Measurements from ENCODE around the gene DAGLB. TPM values are rescaled to one million over a fixed set of nuclear protein-coding genes. Genes with fewer than 3 reads are reported as not detected.

Gene DAGLB
- total RNA-seq, 1 experiment from 2014 or later, result 29.5 TPM

- ChIA-PET CTCF (interaction anchor here (0.6 to 1.1 kb wide), 2 partner anchors 11 to 27 kb away, joined by 3 to 4 read pairs; no protein-coding TSS in a partner anchor), POLR2A (interaction anchor here (0.6 kb wide), 1 partner anchor 53 kb away, joined by 3 read pairs; no protein-coding TSS in a partner anchor)
- BruUV-seq (replicated peaks), result no TSS peak
- intact Hi-C loops (cut with micrococcal nuclease), result no loop called here
- H3K27ac Mint-ChIP-seq (ENCODE audit: low read depth, unreplicated experiment), result no peak overlapping the region
- H3K9me3 Mint-ChIP-seq (ENCODE audit: unreplicated experiment), result no peaks in the 10 kb centered on the region
- no peaks in the 10 kb centered on the region for H3K27me3 Mint-ChIP-seq (ENCODE audit: insufficient read depth, unreplicated experiment)
- peaks cover 97% of the 10 kb centered on the region for H3K36me3 Mint-ChIP-seq (ENCODE audit: insufficient read depth, unreplicated experiment)
- H3K4me1 Mint-ChIP-seq (ENCODE audit: insufficient read depth, unreplicated experiment), result no peaks in the 10 kb centered on the region
- no peak for DNase-seq (ENCODE audit: unreplicated experiment)
- no peak for TF ChIP-seq CTCF (IDR thresholded peaks at IDR 0.05; ENCODE audit: unreplicated experiment)
- H3K4me3 Mint-ChIP-seq (ENCODE audit: unreplicated experiment), result no peak overlapping the region
These were observed 37.6 kb downstream of the DAGLB start for GRCh38 chr7:6409944-6410693.

GRCh38 chr7:6409091-6409490, 38.7 kb downstream of the DAGLB start:
- H3K27ac Mint-ChIP-seq (ENCODE audit: low read depth, unreplicated experiment), result no peak overlapping the region
- no peak overlapping the region for H3K4me3 Mint-ChIP-seq (ENCODE audit: unreplicated experiment)
- CTCF ChIA-PET, result no interaction called here
- H3K9me3 Mint-ChIP-seq (ENCODE audit: unreplicated experiment), result no peaks in the 10 kb centered on the region
- intact Hi-C loops (cut with micrococcal nuclease), result no loop called here
- peaks cover 2% of the 10 kb centered on the region for H3K4me1 Mint-ChIP-seq (ENCODE audit: insufficient read depth, unreplicated experiment)
- BruUV-seq (replicated peaks), result no TSS peak
- no peak for DNase-seq (ENCODE audit: unreplicated experiment)
- TF ChIP-seq CTCF (IDR thresholded peaks at IDR 0.05; ENCODE audit: unreplicated experiment), result no peak
- H3K27me3 Mint-ChIP-seq (ENCODE audit: insufficient read depth, unreplicated experiment), result no peaks in the 10 kb centered on the region
- POLR2A ChIA-PET, result no interaction called here
- peaks cover 97% of the 10 kb centered on the region for H3K36me3 Mint-ChIP-seq (ENCODE audit: insufficient read depth, unreplicated experiment)

DNA sequence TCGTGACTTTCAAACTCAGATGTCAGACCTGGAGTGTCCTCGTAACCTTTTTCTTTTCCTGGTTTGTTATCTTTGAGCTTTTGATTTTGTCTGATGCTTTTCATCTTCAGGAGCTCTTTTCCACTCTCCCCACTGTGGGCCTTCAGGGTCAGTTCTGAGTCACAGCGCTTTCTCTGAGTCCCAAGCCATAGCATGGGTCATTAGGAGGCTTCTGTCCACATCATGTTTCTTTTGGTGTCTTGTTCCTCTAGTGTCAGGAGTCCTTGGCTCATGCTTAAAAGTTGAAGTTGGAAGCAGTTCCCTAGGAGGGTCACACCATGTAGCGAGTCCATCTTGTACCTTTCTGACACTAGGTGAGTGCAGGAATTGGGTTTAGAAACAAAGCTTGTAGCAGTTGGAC, 40.3 kb downstream of the DAGLB start:
- Mint-ChIP-seq H3K27ac (ENCODE audit: low read depth, unreplicated experiment) (no peak overlapping the region), H3K9me3 (ENCODE audit: unreplicated experiment) (no peaks in the 10 kb centered on the region), H3K4me3 (ENCODE audit: unreplicated experiment) (no peak overlapping the region), H3K36me3 (ENCODE audit: insufficient read depth, unreplicated experiment) (peaks cover 95% of the 10 kb centered on the region), H3K27me3 (ENCODE audit: insufficient read depth, unreplicated experiment) (no peaks in the 10 kb centered on the region), H3K4me1 (ENCODE audit: insufficient read depth, unreplicated experiment) (peaks cover 11% of the 10 kb centered on the region)
- CTCF ChIA-PET, result interaction anchor here (1.0 to 1.4 kb wide), 3 partner anchors 18 to 57 kb away, joined by 3 to 8 read pairs (median 4); no protein-coding TSS in a partner anchor
- TF ChIP-seq CTCF (IDR thresholded peaks at IDR 0.05; ENCODE audit: unreplicated experiment), result no peak
- no TSS peak for BruUV-seq (replicated peaks)
- DNase-seq (ENCODE audit: unreplicated experiment), result no peak
- intact Hi-C loops (cut with micrococcal nuclease), result no loop called here
- POLR2A ChIA-PET, result interaction anchor here (0.7 to 1.0 kb wide), 3 partner anchors 9 to 22 kb away, joined by 3 to 4 read pairs (median 3); no protein-coding TSS in a partner anchor

- BruUV-seq (replicated peaks), result no TSS peak
- peaks cover 95% of the 10 kb centered on the region for H3K36me3 Mint-ChIP-seq (ENCODE audit: insufficient read depth, unreplicated experiment)
- H3K27ac Mint-ChIP-seq (ENCODE audit: low read depth, unreplicated experiment), result no peak overlapping the region
- POLR2A ChIA-PET, result interaction anchor here (1.1 kb wide), 1 partner anchor 21 kb away, joined by 6 read pairs; no protein-coding TSS in a partner anchor
- TF ChIP-seq CTCF (IDR thresholded peaks at IDR 0.05; ENCODE audit: unreplicated experiment), result no peak
- DNase-seq (ENCODE audit: unreplicated experiment), result no peak
- H3K9me3 Mint-ChIP-seq (ENCODE audit: unreplicated experiment), result no peaks in the 10 kb centered on the region
- H3K4me3 Mint-ChIP-seq (ENCODE audit: unreplicated experiment), result no peak overlapping the region
- peaks cover 11% of the 10 kb centered on the region for H3K4me1 Mint-ChIP-seq (ENCODE audit: insufficient read depth, unreplicated experiment)
- H3K27me3 Mint-ChIP-seq (ENCODE audit: insufficient read depth, unreplicated experiment), result no peaks in the 10 kb centered on the region
- intact Hi-C loops (cut with micrococcal nuclease), result no loop called here
- CTCF ChIA-PET, result no interaction called here
These were observed 41.6 kb downstream of the DAGLB start for GRCh38 chr7:6406121-6406520.
